ENCODE results near the gene DUSP28. TPM values are rescaled to one million over a fixed set of nuclear protein-coding genes. Genes with fewer than 3 reads are reported as not detected.

The DUSP28 gene
- total and polyA plus RNA-seq, 2 donors from 2014 or later, result 5.9 to 7.0 TPM

- Histone ChIP-seq H3K4me1 (ENCODE audit: control insufficient read depth in 2 of 3, insufficient read depth in 2 of 3, low read depth in 1 of 3, low read length in 3 of 3) (peaks cover 4 to 26% (median 19%) of the 10 kb centered on the region in 3 donors), H3K9ac (ENCODE audit: low read length in 3 of 3) (no peak overlapping the region), H3K27ac (ENCODE audit: low read depth in 2 of 2, low read length in 2 of 2) (no peak overlapping the region), H3K36me3 (ENCODE audit: control insufficient read depth in 2 of 3, insufficient read depth in 3 of 3, low read length in 3 of 3) (no peaks in the 10 kb centered on the region), H3K27me3 (ENCODE audit: control insufficient read depth, insufficient read depth, low read length) (no peaks in the 10 kb centered on the region), H3K4me3 (ENCODE audit: low read length in 3 of 3) (no peak overlapping the region), H3K9me3 (ENCODE audit: control insufficient read depth in 2 of 3, insufficient read depth in 1 of 3, low read length in 3 of 3) (no peaks in the 10 kb centered on the region)
- FAIRE-seq, result no peak
- no peak for DNase-seq
- intact Hi-C loops (cut with DNase I), result no loop called here
- TF ChIP-seq CTCF (IDR thresholded peaks at IDR 0.05; ENCODE audit: borderline replicate concordance, extremely low read depth, insufficient read depth), result no peak
These were observed 22.6 kb downstream of the DUSP28 start for GRCh38 chr2:240582781-240583180.

GRCh38 chr2:240583774-240584173 lies 23.6 kb downstream of the DUSP28 start:
- FAIRE-seq (no peak), DNase-seq (peak in 1 of 5 donors; percentile 18)
- H3K27ac ChIP-seq (ENCODE audit: low read depth in 2 of 2, low read length in 2 of 2), result no peak overlapping the region
- no peak overlapping the region for H3K4me3 ChIP-seq (ENCODE audit: low read length in 3 of 3)
- peaks cover 6 to 34% (median 25%) of the 10 kb centered on the region in 3 donors for H3K4me1 ChIP-seq (ENCODE audit: control insufficient read depth in 2 of 3, insufficient read depth in 2 of 3, low read depth in 1 of 3, low read length in 3 of 3)
- H3K9me3 ChIP-seq (ENCODE audit: control insufficient read depth in 2 of 3, insufficient read depth in 1 of 3, low read length in 3 of 3), result no peaks in the 10 kb centered on the region
- intact Hi-C loops (cut with DNase I), result no loop called here
- H3K9ac ChIP-seq (ENCODE audit: low read length in 3 of 3), result no peak overlapping the region
- no peaks in the 10 kb centered on the region for H3K27me3 ChIP-seq (ENCODE audit: control insufficient read depth, insufficient read depth, low read length)
- TF ChIP-seq CTCF (IDR thresholded peaks at IDR 0.05; ENCODE audit: borderline replicate concordance, extremely low read depth, insufficient read depth), result no peak
- H3K36me3 ChIP-seq (ENCODE audit: control insufficient read depth in 2 of 3, insufficient read depth in 3 of 3, low read length in 3 of 3), result no peaks in the 10 kb centered on the region

DNA sequence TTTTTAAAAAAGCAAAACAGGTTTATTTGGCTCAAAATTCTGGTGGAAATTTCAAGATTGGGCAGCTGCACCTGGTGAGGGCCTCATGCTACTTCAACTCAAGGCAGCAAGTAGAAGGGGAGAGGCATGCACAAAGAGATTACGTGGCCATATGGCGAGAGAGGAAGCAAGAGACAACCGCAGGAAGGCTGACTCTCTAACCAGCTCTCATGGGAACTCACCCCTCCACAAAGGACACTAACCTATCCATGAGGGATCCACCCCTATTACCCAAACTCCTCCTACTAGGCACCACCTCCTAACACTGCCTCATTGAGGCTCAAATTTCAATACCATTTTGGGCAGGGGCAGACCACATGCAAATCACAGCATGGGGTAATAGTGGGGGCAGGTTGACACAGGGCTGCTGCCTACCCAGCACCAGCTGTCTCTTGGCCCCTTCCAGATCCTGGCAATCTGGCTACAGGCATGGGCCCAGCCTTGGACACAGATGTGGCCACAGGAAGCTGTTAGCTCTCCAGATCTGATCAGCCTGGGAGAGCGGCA lies 24.4 kb downstream of the DUSP28 start:
- TF ChIP-seq CTCF (IDR thresholded peaks at IDR 0.05; ENCODE audit: borderline replicate concordance, extremely low read depth, insufficient read depth), result no peak
- intact Hi-C loops (cut with DNase I), result no loop called here
- Histone ChIP-seq H3K4me1 (ENCODE audit: control insufficient read depth in 2 of 3, insufficient read depth in 2 of 3, low read depth in 1 of 3, low read length in 3 of 3) (peaks cover 6 to 34% (median 25%) of the 10 kb centered on the region in 3 donors), H3K36me3 (ENCODE audit: control insufficient read depth in 2 of 3, insufficient read depth in 3 of 3, low read length in 3 of 3) (no peaks in the 10 kb centered on the region), H3K9ac (ENCODE audit: low read length in 3 of 3) (peak overlapping the region in 1 of 3 donors; percentile 99), H3K27ac (ENCODE audit: low read depth in 2 of 2, low read length in 2 of 2) (no peak overlapping the region), H3K27me3 (ENCODE audit: control insufficient read depth, insufficient read depth, low read length) (no peaks in the 10 kb centered on the region), H3K9me3 (ENCODE audit: control insufficient read depth in 2 of 3, insufficient read depth in 1 of 3, low read length in 3 of 3) (no peaks in the 10 kb centered on the region), H3K4me3 (ENCODE audit: low read length in 3 of 3) (peak overlapping the region in 2 of 3 donors; percentile 26 to 97)
- DNase-seq (peak in 1 of 5 donors; percentile 48), FAIRE-seq (no peak)

GRCh38 chr2:240585101-240585500 lies 24.9 kb downstream of the DUSP28 start:
- H3K4me3 ChIP-seq (ENCODE audit: low read length in 3 of 3), result peak overlapping the region; percentile 82 to 97 (median 88)
- peaks cover 6 to 30% (median 25%) of the 10 kb centered on the region in 3 donors for H3K4me1 ChIP-seq (ENCODE audit: control insufficient read depth in 2 of 3, insufficient read depth in 2 of 3, low read depth in 1 of 3, low read length in 3 of 3)
- FAIRE-seq (no peak), DNase-seq (peak in 1 of 5 donors; percentile 71)
- intact Hi-C loops (cut with DNase I), result no loop called here
- peaks cover 0 to 5% (median 0%) of the 10 kb centered on the region in 3 donors for H3K36me3 ChIP-seq (ENCODE audit: control insufficient read depth in 2 of 3, insufficient read depth in 3 of 3, low read length in 3 of 3)
- no peak for TF ChIP-seq CTCF (IDR thresholded peaks at IDR 0.05; ENCODE audit: borderline replicate concordance, extremely low read depth, insufficient read depth)
- no peaks in the 10 kb centered on the region for H3K9me3 ChIP-seq (ENCODE audit: control insufficient read depth in 2 of 3, insufficient read depth in 1 of 3, low read length in 3 of 3)
- H3K27ac ChIP-seq (ENCODE audit: low read depth in 2 of 2, low read length in 2 of 2), result no peak overlapping the region
- no peaks in the 10 kb centered on the region for H3K27me3 ChIP-seq (ENCODE audit: control insufficient read depth, insufficient read depth, low read length)
- peak overlapping the region in 2 of 3 donors; percentile 0 to 99 for H3K9ac ChIP-seq (ENCODE audit: low read length in 3 of 3)

All from kidney (tissue), 14 donors.